Nephron progenitor cell (in vitro differentiated cells): ENCODE data around the gene MRTFB.
A peak's percentile ranks its signal among the peaks of the same experiment; 100 is the strongest.

Experiments used
- DNase-seq: peaks from one replicate; pipeline ENCODE4 v3.0.0; 2021
- H3K27ac Mint-ChIP-seq: 2 replicates; pipeline ENCODE4 v1.8.0; 2021; ENCODE audit warnings: mild to moderate bottlenecking, moderate library complexity, mixed read lengths
- H3K27me3 Mint-ChIP-seq: 2 replicates; pipeline ENCODE4 v1.8.0; 2021; ENCODE audit warnings: mild to moderate bottlenecking, low read depth, mixed read lengths; ENCODE audit not compliant: poor library complexity
- H3K36me3 Mint-ChIP-seq: 2 replicates; pipeline ENCODE4 v1.8.0; 2021; ENCODE audit warnings: low read depth, mixed read lengths
- H3K4me1 Mint-ChIP-seq: 2 replicates; pipeline ENCODE4 v1.8.0; 2021; ENCODE audit warnings: mixed read lengths
- H3K4me3 Mint-ChIP-seq: 2 replicates; pipeline ENCODE4 v1.8.0; 2021; ENCODE audit warnings: mild to moderate bottlenecking, moderate library complexity, mixed read lengths
- H3K9me3 Mint-ChIP-seq: 2 replicates; pipeline ENCODE4 v1.8.0; 2021; ENCODE audit warnings: mild to moderate bottlenecking, moderate library complexity, mixed read lengths
- CTCF ChIP-seq: fragments of 200-600 bp; sonication (generic); IDR thresholded peaks from 2 replicates; pipeline ENCODE4 v1.5.0; 2021; ENCODE audit warnings: antibody characterized with exemption

The MRTFB gene

GRCh38 chr16:14164916-14165662 is 94.0 kb downstream of the MRTFB start:
- no peak for DNase-seq
- H3K9me3 Mint-ChIP-seq = no peaks in the 10 kb centered on the region
- H3K36me3 Mint-ChIP-seq = peaks cover 10% of the 10 kb centered on the region
- H3K4me1 Mint-ChIP-seq = peaks cover 12% of the 10 kb centered on the region
- no peak overlapping the region for H3K4me3 Mint-ChIP-seq
- H3K27me3 Mint-ChIP-seq = no peaks in the 10 kb centered on the region
- H3K27ac Mint-ChIP-seq = peak overlapping the region; percentile 38
- no peak for TF ChIP-seq CTCF

DNA sequence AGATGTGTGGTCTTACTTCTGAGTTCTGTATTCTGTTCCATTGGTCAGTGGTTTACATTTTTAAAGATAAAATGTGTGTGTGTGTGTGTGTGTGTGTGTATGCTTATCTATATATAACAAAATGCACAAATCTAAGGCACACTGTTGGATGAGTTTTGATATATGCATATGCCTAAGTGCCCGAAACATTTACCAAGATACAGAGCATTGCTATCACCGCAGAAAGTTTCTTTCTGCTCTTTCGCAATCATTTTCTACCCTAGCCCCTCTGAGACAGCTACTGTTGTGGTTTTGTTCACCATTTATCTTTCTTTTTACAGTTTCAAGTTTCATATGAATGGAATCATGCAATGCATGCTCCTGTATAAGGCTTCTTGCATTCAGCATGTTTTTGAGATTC is 97.0 kb downstream of the MRTFB start:
- H3K27ac Mint-ChIP-seq = no peak overlapping the region
- peaks cover 2% of the 10 kb centered on the region for H3K27me3 Mint-ChIP-seq
- no peak overlapping the region for H3K4me3 Mint-ChIP-seq
- no peak for TF ChIP-seq CTCF
- no peak for DNase-seq
- peaks cover 12% of the 10 kb centered on the region for H3K4me1 Mint-ChIP-seq
- H3K36me3 Mint-ChIP-seq = peaks cover 35% of the 10 kb centered on the region
- peaks cover 15% of the 10 kb centered on the region for H3K9me3 Mint-ChIP-seq

DNA sequence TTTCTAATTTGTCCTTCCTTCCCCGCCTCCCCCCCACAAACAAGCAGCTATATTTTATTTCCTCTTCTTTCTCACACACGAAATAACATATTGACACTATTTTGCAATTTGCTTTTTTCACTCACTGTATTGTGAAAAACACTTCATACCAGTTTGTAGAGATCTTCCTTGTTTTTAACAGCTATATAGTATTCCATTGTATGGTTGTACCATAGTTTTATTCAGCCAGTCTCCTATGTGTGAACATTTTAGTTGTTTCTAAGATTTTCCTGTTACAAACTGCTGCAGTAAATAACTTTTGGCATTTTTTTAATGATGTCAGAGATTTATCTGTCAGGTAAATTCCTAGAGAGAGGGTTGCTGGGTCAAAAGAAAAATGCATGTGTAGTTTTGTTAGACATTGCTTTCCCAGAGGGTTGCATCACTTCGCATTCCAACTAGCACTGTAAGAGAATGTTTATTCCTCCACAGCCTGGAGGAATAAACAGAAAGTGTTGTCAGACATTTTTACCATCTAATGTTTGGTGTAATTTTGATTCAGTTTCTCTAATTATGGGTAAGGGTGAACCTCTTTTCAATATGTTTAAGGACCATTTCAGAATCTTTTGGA is 101.2 kb downstream of the MRTFB start:
- no peak overlapping the region for H3K27ac Mint-ChIP-seq
- DNase-seq = no peak

DNA sequence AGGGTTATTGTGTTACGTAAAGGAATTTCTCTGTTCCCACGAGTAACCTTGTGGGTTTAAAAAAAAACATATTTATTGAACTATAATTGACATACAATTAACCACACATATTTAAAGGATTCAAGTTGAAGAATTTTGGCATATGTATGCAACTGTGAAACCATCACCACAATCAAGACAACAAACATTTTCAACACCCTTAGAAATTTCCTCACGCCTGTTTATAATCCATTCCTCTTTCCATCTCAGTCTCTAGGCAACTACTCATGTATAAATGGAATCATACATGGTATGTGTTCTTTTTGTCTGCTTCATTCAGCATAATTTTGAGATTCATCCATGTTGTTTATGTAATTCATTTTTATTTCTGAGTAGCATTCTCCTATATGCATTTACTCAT is 104.0 kb downstream of the MRTFB start:
- DNase-seq = no peak
- peaks cover 17% of the 10 kb centered on the region for H3K4me1 Mint-ChIP-seq
- TF ChIP-seq CTCF = no peak
- H3K4me3 Mint-ChIP-seq = no peak overlapping the region
- peaks cover 47% of the 10 kb centered on the region for H3K36me3 Mint-ChIP-seq
- peaks cover 2% of the 10 kb centered on the region for H3K27me3 Mint-ChIP-seq
- peaks cover 25% of the 10 kb centered on the region for H3K9me3 Mint-ChIP-seq
- no peak overlapping the region for H3K27ac Mint-ChIP-seq

More for the DNA sequence above, 101.2 kb downstream of the MRTFB start:
- Mint-ChIP-seq H3K27me3 (peaks cover 2% of the 10 kb centered on the region), H3K9me3 (peaks cover 25% of the 10 kb centered on the region), H3K4me1 (no peaks in the 10 kb centered on the region), H3K4me3 (no peak overlapping the region), H3K36me3 (peaks cover 55% of the 10 kb centered on the region)
- no peak for TF ChIP-seq CTCF

DNA sequence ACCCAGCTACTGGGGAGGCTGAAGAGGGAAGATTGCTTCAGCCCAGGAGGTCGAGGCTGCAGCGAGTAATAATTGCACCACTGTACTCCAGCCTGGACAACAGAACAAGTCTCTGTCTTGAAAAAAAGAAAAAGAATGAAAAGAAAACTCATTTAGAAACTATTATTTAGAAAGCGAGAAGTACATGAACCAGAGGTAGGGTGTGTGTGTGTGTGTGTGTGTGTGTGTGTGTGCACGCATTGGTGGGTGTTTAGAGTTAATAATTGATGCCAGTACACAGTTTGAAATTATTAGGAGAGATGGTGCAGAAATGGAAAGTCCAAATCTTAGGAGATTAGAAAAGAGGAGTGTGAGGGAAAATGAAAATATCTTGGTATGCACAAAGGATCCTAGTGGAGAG is 106.6 kb downstream of the MRTFB start:
- H3K4me3 Mint-ChIP-seq = no peak overlapping the region
- no peak for TF ChIP-seq CTCF
- peaks cover 2% of the 10 kb centered on the region for H3K27me3 Mint-ChIP-seq
- H3K27ac Mint-ChIP-seq = peak overlapping the region; percentile 9
- peaks cover 26% of the 10 kb centered on the region for H3K36me3 Mint-ChIP-seq
- H3K4me1 Mint-ChIP-seq = peaks cover 34% of the 10 kb centered on the region
- DNase-seq = no peak
- peaks cover 14% of the 10 kb centered on the region for H3K9me3 Mint-ChIP-seq

- peak overlapping the region; percentile 32 for H3K27ac Mint-ChIP-seq
- DNase-seq = no peak
- H3K27me3 Mint-ChIP-seq = no peaks in the 10 kb centered on the region
- peaks cover 12% of the 10 kb centered on the region for H3K36me3 Mint-ChIP-seq
- peaks cover under 1% of the 10 kb centered on the region for H3K9me3 Mint-ChIP-seq
- no peak overlapping the region for H3K4me3 Mint-ChIP-seq
- peaks cover 34% of the 10 kb centered on the region for H3K4me1 Mint-ChIP-seq
- TF ChIP-seq CTCF = no peak
Measured at GRCh38 chr16:14179116-14179515, 108.0 kb downstream of the MRTFB start.
